HepG2 (cell line): ENCODE data around the gene PTPRCAP. TPM values are rescaled to one million over a fixed set of nuclear protein-coding genes. Genes with fewer than 3 reads are reported as not detected.

Source experiments
- ELF4 ChIP-seq: sonication (generic); formaldehyde crosslinking; IDR thresholded peaks from 2 replicates; pipeline ENCODE4 v1.5.0; 2020; ENCODE audit warnings: missing genetic modification reagents, mild to moderate bottlenecking, moderate library complexity, borderline replicate concordance
- HINFP ChIP-seq: sonication (generic); formaldehyde crosslinking; IDR thresholded peaks from 2 replicates; pipeline ENCODE4 v1.4.0; 2020; ENCODE audit warnings: low read depth, mild to moderate bottlenecking, missing genetic modification reagents
- HNF4A ChIP-seq: sonication (generic); formaldehyde crosslinking; IDR thresholded peaks from 2 replicates; pipeline ENCODE4 v1.4.0; 2020; ENCODE audit warnings: missing genetic modification reagents
- HOXA7 ChIP-seq: sonication (generic); formaldehyde crosslinking; IDR thresholded peaks from 2 replicates; pipeline ENCODE4 v1.8.1; 2022; ENCODE audit warnings: mild to moderate bottlenecking, missing genetic modification reagents, moderate library complexity
- PATZ1 ChIP-seq: sonication (generic); formaldehyde crosslinking; IDR thresholded peaks from 2 replicates; pipeline ENCODE4 v1.4.0; 2020; ENCODE audit warnings: missing genetic modification reagents
- SMAD3 ChIP-seq: sonication (generic); formaldehyde crosslinking; IDR thresholded peaks from 2 replicates; pipeline ENCODE4 v1.4.0; 2020; ENCODE audit warnings: missing genetic modification reagents
- SP2 ChIP-seq: sonication (generic); formaldehyde crosslinking; IDR thresholded peaks from 2 replicates; pipeline ENCODE4 v1.5.1; 2020; ENCODE audit warnings: mild to moderate bottlenecking, missing genetic modification reagents
- SRSF9 ChIP-seq: fragments of 200-400 bp; formaldehyde crosslinking; IDR thresholded peaks from 2 replicates; pipeline ENCODE4 v1.6.1; 2018; ENCODE audit warnings: borderline replicate concordance, mild to moderate bottlenecking, low read depth, low read length; ENCODE audit not compliant: insufficient read depth, poor library complexity, severe bottlenecking
- ZBTB46 ChIP-seq: sonication (generic); formaldehyde crosslinking; IDR thresholded peaks from 2 replicates; pipeline ENCODE4 v1.4.0; 2020; ENCODE audit warnings: mild to moderate bottlenecking, missing genetic modification reagents, borderline replicate concordance
- ZKSCAN1 ChIP-seq: fragments of 150-350 bp; IDR thresholded peaks from 2 replicates; pipeline ENCODE4 v1.6.1; 2014; ENCODE audit warnings: low read length
- ZNF3 ChIP-seq: IDR thresholded peaks from 2 replicates; pipeline ENCODE4 v1.7.0; 2017; ENCODE audit warnings: inconsistent platforms
- ZNF446 ChIP-seq: sonication (generic); formaldehyde crosslinking; IDR thresholded peaks from 2 replicates; pipeline ENCODE4 v1.5.0; 2020; ENCODE audit warnings: mild to moderate bottlenecking, missing genetic modification reagents
- ZNF598 ChIP-seq: sonication (generic); formaldehyde crosslinking; IDR thresholded peaks from 2 replicates; pipeline ENCODE4 v1.5.1; 2020; ENCODE audit warnings: mild to moderate bottlenecking, missing genetic modification reagents, borderline replicate concordance
- ZNF614 ChIP-seq: IDR thresholded peaks from 2 replicates; pipeline ENCODE4 v1.6.1; 2018; ENCODE audit warnings: missing biosample characterization, missing genetic modification reagents, inconsistent platforms, borderline replicate concordance
- ZNF703 ChIP-seq: sonication (generic); formaldehyde crosslinking; IDR thresholded peaks from 2 replicates; pipeline ENCODE4 v1.5.1; 2020; ENCODE audit warnings: missing genetic modification reagents, mild to moderate bottlenecking, moderate library complexity, borderline replicate concordance
- ZNF782 ChIP-seq: sonication (generic); formaldehyde crosslinking; IDR thresholded peaks from 2 replicates; pipeline ENCODE4 v1.4.0; 2020; ENCODE audit warnings: missing genetic modification reagents, mild to moderate bottlenecking, borderline replicate concordance
- polyA plus RNA-seq, 8 experiments: library from polyadenylated mRNA; depleted of rRNA in 3 of 8; stranded (reverse) in 7 of 8; unstranded in 1 of 8; fragments of >200 nt; fragmentation: Illumina TruSeq in 4 of 8; extraction: Trizol in 4 of 8; gene quantifications; 2 replicates each; pipeline versions ENCODE4 v1.2.1 to v1.2.3, GENCODE V29; 2011 to 2016; ENCODE audit warnings: low read depth in 4 of 8, missing spikeins in 1 of 8, mixed read lengths in 1 of 8; ENCODE audit not compliant: insufficient read depth in 1 of 8
- total RNA-seq, 5 experiments: library from RNA; depleted of rRNA; stranded (reverse); fragments of >200 nt; fragmentation: Illumina TruSeq; extraction: Trizol; gene quantifications; 2 replicates each; pipeline ENCODE4 v1.2.3, GENCODE V29; 2016; ENCODE audit warnings: low read depth in 1 of 5
- TF ChIP-seq, protein P1 (sequence below): sonication (generic); formaldehyde crosslinking; IDR thresholded peaks from 2 replicates; pipeline ENCODE4 v1.5.1; 2020; ENCODE audit warnings: mild to moderate bottlenecking, missing genetic modification reagents, borderline replicate concordance
- TF ChIP-seq, protein P2 (sequence below): sonication (generic); formaldehyde crosslinking; IDR thresholded peaks from 2 replicates; pipeline ENCODE4 v1.8.0; 2022; ENCODE audit warnings: missing genetic modification reagents, low read depth, mild to moderate bottlenecking, borderline replicate concordance

The PTPRCAP gene
- total and polyA plus RNA-seq, 2 of the 13 experiments (the other 11 are each of a cell fraction or from before 2014, with no cell fraction given) = 0.60 to 0.70 TPM

GRCh38 chr11:67465189-67465510 lies 27.7 kb upstream of the PTPRCAP start (continued):
- TF ChIP-seq, protein P1, sequence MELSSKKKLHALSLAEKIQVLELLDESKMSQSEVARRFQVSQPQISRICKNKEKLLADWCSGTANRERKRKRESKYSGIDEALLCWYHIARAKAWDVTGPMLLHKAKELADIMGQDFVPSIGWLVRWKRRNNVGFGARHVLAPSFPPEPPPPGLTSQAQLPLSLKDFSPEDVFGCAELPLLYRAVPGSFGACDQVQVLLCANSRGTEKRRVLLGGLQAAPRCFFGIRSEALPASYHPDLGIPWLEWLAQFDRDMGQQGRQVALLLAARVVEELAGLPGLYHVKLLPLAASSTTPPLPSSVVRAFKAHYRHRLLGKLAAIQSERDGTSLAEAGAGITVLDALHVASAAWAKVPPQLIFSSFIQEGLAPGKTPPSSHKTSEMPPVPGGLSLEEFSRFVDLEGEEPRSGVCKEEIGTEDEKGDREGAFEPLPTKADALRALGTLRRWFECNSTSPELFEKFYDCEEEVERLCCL (CRISPR knock-in tag) = no peak
- TF ChIP-seq ZNF703 (CRISPR knock-in tag) (no peak), HOXA7 (no peak), ZNF614 (CRISPR knock-in tag) (no peak), ELF4 (no peak), ZKSCAN1 (peak; percentile 64; the same call in 1 of the 2 replicates), ZNF446 (CRISPR knock-in tag) (no peak), SMAD3 (CRISPR knock-in tag) (no peak), SRSF9 (no peak), PATZ1 (no peak), ZNF782 (CRISPR knock-in tag) (no peak), HINFP (no peak), ZBTB46 (CRISPR knock-in tag) (no peak), ZNF598 (peak; percentile 6; the same call in 1 of the 2 replicates), HNF4A (CRISPR knock-in tag) (0 out of 2 replicates have a peak, but pooled peaks have one; percentile 7), ZNF3 (CRISPR knock-in tag) (peak; percentile 90), SP2 (CRISPR knock-in tag) (no peak)
- TF ChIP-seq, protein P2, sequence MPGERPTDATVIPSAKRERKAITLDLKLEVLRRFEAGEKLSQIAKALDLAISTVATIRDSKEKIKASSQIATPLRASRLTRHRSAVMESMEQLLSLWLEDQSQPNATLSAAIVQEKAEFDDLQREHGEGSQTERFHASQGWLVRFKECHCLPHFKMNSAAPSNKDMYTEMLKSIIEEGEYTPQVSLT (CRISPR knock-in tag) = no peak
